Subcutaneous adipose tissue (tissue), 4 donors: Measurements from ENCODE around the gene TMEM72. TPM values are rescaled to one million over a fixed set of nuclear protein-coding genes. Genes with fewer than 3 reads are reported as not detected.

ENCODE experiments used
- total RNA-seq, 4 donors: library from RNA; depleted of rRNA; stranded (reverse); fragments of >200 nt; gene quantifications; one replicate each; pipeline ENCODE4 v1.1.0, GENCODE V29; 2016
- TF ChIP-seq, protein P1 (sequence below): fragments of 450-650 bp; IDR thresholded peaks from one replicate; pipeline ENCODE4 v1.5.1; 2016; ENCODE audit warnings: low read depth, mild to moderate bottlenecking, control low read depth, antibody characterized with exemption, moderate library complexity

The TMEM72 gene
- total RNA-seq, 4 donors from 2014 or later, result not detected

DNA sequence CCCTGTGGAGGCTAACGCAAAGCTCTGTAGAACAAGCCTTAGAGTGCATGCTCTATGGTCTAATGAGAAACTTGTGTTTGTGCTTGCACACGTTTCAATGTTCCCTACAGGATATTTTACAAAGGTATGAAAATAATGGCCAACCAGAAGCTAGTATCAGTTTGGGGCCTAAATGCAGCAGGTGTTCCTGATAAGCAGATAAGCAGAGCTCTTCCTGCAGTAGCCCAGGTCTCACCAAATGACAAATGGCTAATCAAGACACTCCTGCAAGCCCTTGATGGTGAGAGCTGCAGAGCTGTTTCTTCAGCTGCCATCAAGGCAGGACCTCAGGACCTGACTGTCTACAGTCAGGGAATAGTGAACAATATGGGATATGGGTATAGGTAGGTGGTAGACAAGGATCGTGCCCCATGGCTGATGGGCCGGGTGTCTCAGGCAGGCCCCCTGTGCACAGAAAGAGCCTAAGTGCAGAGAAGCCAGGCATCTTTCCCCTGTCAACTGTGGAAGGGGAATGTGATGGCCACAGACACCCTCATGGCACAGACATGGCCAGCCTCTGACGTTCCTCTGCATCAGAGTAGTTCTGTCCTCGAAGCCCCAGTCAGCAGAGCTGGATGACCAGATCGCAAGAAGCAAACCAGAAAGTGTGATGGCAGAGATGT lies 25.3 kb downstream of the TMEM72 start:
- TF ChIP-seq, protein P1, sequence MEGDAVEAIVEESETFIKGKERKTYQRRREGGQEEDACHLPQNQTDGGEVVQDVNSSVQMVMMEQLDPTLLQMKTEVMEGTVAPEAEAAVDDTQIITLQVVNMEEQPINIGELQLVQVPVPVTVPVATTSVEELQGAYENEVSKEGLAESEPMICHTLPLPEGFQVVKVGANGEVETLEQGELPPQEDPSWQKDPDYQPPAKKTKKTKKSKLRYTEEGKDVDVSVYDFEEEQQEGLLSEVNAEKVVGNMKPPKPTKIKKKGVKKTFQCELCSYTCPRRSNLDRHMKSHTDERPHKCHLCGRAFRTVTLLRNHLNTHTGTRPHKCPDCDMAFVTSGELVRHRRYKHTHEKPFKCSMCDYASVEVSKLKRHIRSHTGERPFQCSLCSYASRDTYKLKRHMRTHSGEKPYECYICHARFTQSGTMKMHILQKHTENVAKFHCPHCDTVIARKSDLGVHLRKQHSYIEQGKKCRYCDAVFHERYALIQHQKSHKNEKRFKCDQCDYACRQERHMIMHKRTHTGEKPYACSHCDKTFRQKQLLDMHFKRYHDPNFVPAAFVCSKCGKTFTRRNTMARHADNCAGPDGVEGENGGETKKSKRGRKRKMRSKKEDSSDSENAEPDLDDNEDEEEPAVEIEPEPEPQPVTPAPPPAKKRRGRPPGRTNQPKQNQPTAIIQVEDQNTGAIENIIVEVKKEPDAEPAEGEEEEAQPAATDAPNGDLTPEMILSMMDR, result no peak

GRCh38 chr10:44937196-44938005 lies 26.3 kb downstream of the TMEM72 start:
- TF ChIP-seq, protein P1, result no peak

DNA sequence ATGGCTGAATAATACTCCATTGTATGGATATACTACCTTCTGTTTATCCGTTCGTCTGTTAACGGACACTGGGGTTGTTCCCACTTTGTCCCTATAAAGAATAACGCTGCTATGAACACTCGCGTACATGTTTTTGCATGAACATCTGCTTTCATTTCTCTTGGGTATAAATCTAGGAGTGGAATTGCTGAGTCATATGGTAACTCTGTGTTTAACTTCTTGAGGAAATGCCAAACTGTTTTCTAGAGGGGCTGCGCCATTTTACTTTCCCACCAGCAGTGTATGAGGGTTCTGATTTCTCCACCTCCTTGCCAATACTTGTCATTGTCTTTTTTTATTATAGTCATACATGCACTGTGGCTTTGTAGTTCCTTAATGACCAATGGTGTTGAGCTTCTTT lies 27.8 kb downstream of the TMEM72 start:
- TF ChIP-seq, protein P1, result no peak

DNA sequence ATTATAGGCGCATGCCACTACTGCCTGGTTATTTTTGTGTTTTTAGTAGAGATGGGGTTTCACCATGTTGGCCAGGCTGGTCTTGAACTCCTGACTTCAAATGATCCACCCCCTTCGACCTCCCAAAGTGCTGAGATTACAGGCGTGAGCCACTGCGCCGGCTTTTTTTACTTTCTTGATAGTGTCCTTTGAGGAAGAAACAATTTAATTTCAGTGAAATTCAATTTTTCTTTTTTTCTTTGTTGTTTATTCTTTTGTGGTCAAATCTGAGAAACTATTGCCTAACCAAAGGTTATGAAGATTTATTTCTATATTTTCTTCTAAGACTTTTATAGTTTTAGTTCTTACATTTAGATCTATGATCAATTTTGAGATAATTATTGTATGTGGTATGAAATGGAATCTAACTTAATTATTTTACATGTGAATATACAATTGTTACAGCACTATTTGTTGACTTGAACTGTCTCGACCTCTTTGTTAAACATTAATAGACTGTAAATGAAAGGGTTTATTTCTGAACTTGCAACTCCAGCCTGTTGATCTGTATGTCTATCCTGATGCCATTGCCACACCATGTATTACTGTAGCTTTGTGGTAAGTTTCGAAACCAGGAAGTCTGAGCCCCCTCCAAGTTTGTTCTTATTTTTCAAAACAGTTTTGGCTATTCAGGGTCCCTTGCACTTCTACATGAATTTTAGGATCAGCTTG lies 28.7 kb downstream of the TMEM72 start:
- TF ChIP-seq, protein P1, result no peak

GRCh38 chr10:44944354-44944753 lies 33.2 kb downstream of the TMEM72 start:
- TF ChIP-seq, protein P1, result no peak

GRCh38 chr10:44946205-44946604 lies 35.1 kb downstream of the TMEM72 start:
- TF ChIP-seq, protein P1, result no peak
